BLaER1 (cell line): ENCODE results near the gene PROC.
A peak's percentile ranks its signal among the peaks of the same experiment; 100 is the strongest.

ENCODE experiments used
- H3K27ac ChIP-seq: shearing (Covaris generic); formaldehyde crosslinking; 2 replicates; pipeline ENCODE4 v1.8.1; 2022
- H3K27me3 ChIP-seq: shearing (Covaris generic); formaldehyde crosslinking; 2 replicates; pipeline ENCODE4 v1.8.1; 2022
- H3K36me3 ChIP-seq: shearing (Covaris generic); formaldehyde crosslinking; 2 replicates; pipeline ENCODE4 v1.8.1; 2022
- H3K4me1 ChIP-seq: shearing (Covaris generic); formaldehyde crosslinking; 2 replicates; pipeline ENCODE4 v1.8.1; 2022
- H3K4me2 ChIP-seq: shearing (Covaris generic); formaldehyde crosslinking; 2 replicates; pipeline ENCODE4 v1.8.1; 2022
- H3K4me3 ChIP-seq: shearing (Covaris generic); formaldehyde crosslinking; 2 replicates; pipeline ENCODE4 v1.8.1; 2022
- H3K9ac ChIP-seq: shearing (Covaris generic); formaldehyde crosslinking; 2 replicates; pipeline ENCODE4 v1.8.1; 2022
- H3K9me3 ChIP-seq: shearing (Covaris generic); formaldehyde crosslinking; 2 replicates; pipeline ENCODE4 v1.8.1; 2022
- H4K20me1 ChIP-seq: shearing (Covaris generic); formaldehyde crosslinking; 2 replicates; pipeline ENCODE4 v1.8.1; 2022
- Cebpa-rat ChIP-seq: shearing (Covaris generic); IDR thresholded peaks from 2 replicates; pipeline ENCODE4 v1.8.1; 2022

PROC gene

GRCh38 chr2:127394492-127394891, 23.7 kb upstream of the PROC start:
- no peak for TF ChIP-seq Cebpa-rat
- Histone ChIP-seq H3K4me1 (peaks cover 17% of the 10 kb centered on the region), H3K9ac (no peak overlapping the region)

GRCh38 chr2:127397568-127398238, 20.5 kb upstream of the PROC start:
- H3K9ac ChIP-seq = no peak overlapping the region
- no peaks in the 10 kb centered on the region for H3K4me1 ChIP-seq
- no peaks in the 10 kb centered on the region for H3K27me3 ChIP-seq
- H3K36me3 ChIP-seq = no peaks in the 10 kb centered on the region
- no peak overlapping the region for H3K4me3 ChIP-seq
- no peaks in the 10 kb centered on the region for H3K9me3 ChIP-seq
- TF ChIP-seq Cebpa-rat = no peak
- H3K4me2 ChIP-seq = no peak overlapping the region
- H3K27ac ChIP-seq = no peak overlapping the region
- no peaks in the 10 kb centered on the region for H4K20me1 ChIP-seq

More at GRCh38 chr2:127394492-127394891, 23.7 kb upstream of the PROC start:
- H3K36me3 ChIP-seq = no peaks in the 10 kb centered on the region
- no peaks in the 10 kb centered on the region for H4K20me1 ChIP-seq
- H3K9me3 ChIP-seq = no peaks in the 10 kb centered on the region
- H3K27me3 ChIP-seq = no peaks in the 10 kb centered on the region
- no peak overlapping the region for H3K27ac ChIP-seq
- H3K4me2 ChIP-seq = no peak overlapping the region
- no peak overlapping the region for H3K4me3 ChIP-seq

GRCh38 chr2:127398239-127398590, 20.0 kb upstream of the PROC start:
- no peaks in the 10 kb centered on the region for H3K4me1 ChIP-seq
- H3K4me3 ChIP-seq = no peak overlapping the region
- H4K20me1 ChIP-seq = no peaks in the 10 kb centered on the region
- H3K27me3 ChIP-seq = no peaks in the 10 kb centered on the region
- H3K4me2 ChIP-seq = no peak overlapping the region
- no peak overlapping the region for H3K9ac ChIP-seq
- no peak for TF ChIP-seq Cebpa-rat
- no peaks in the 10 kb centered on the region for H3K36me3 ChIP-seq
- H3K27ac ChIP-seq = no peak overlapping the region
- no peaks in the 10 kb centered on the region for H3K9me3 ChIP-seq

- Histone ChIP-seq H3K27ac (no peak overlapping the region), H3K27me3 (no peaks in the 10 kb centered on the region), H3K36me3 (no peaks in the 10 kb centered on the region), H3K9ac (no peak overlapping the region), H3K4me1 (peaks cover 13% of the 10 kb centered on the region), H4K20me1 (no peaks in the 10 kb centered on the region), H3K4me2 (no peak overlapping the region), H3K9me3 (no peaks in the 10 kb centered on the region), H3K4me3 (no peak overlapping the region)
- TF ChIP-seq Cebpa-rat = no peak
These were observed 17.7 kb upstream of the PROC start for GRCh38 chr2:127400533-127400896.

- Histone ChIP-seq H3K4me2 (no peak overlapping the region), H3K27me3 (no peaks in the 10 kb centered on the region)
These were observed 17.1 kb upstream of the PROC start for GRCh38 chr2:127400897-127401756.

GRCh38 chr2:127401757-127402695, 16.2 kb upstream of the PROC start:
- H3K27me3 ChIP-seq = no peaks in the 10 kb centered on the region
- no peak overlapping the region; the same call in 1 of the 2 replicates for H3K9ac ChIP-seq
- no peak overlapping the region for H3K4me2 ChIP-seq
- H3K27ac ChIP-seq = no peak overlapping the region
- H3K9me3 ChIP-seq = no peaks in the 10 kb centered on the region
- no peak overlapping the region for H3K4me3 ChIP-seq
- H3K4me1 ChIP-seq = peaks cover 13% of the 10 kb centered on the region
- no peaks in the 10 kb centered on the region for H3K36me3 ChIP-seq
- TF ChIP-seq Cebpa-rat = no peak
- H4K20me1 ChIP-seq = no peaks in the 10 kb centered on the region

More at GRCh38 chr2:127400897-127401756, 17.1 kb upstream of the PROC start:
- no peak overlapping the region for H3K27ac ChIP-seq
- H3K9ac ChIP-seq = no peak overlapping the region
- no peaks in the 10 kb centered on the region for H3K36me3 ChIP-seq
- H3K4me1 ChIP-seq = peaks cover 13% of the 10 kb centered on the region
- TF ChIP-seq Cebpa-rat = no peak
- no peak overlapping the region for H3K4me3 ChIP-seq
- no peaks in the 10 kb centered on the region for H3K9me3 ChIP-seq
- H4K20me1 ChIP-seq = no peaks in the 10 kb centered on the region

GRCh38 chr2:127403460-127403859, 14.8 kb upstream of the PROC start:
- no peak for TF ChIP-seq Cebpa-rat
- Histone ChIP-seq H3K4me3 (no peak overlapping the region), H4K20me1 (no peaks in the 10 kb centered on the region), H3K27me3 (no peaks in the 10 kb centered on the region), H3K9me3 (no peaks in the 10 kb centered on the region), H3K4me2 (no peak overlapping the region), H3K36me3 (no peaks in the 10 kb centered on the region), H3K9ac (no peak overlapping the region), H3K27ac (no peak overlapping the region), H3K4me1 (peaks cover 24% of the 10 kb centered on the region)

GRCh38 chr2:127404466-127405254, 13.6 kb upstream of the PROC start:
- no peak overlapping the region for H3K27ac ChIP-seq
- no peaks in the 10 kb centered on the region for H4K20me1 ChIP-seq
- H3K4me1 ChIP-seq = peaks cover 27% of the 10 kb centered on the region
- no peak for TF ChIP-seq Cebpa-rat
- no peaks in the 10 kb centered on the region for H3K27me3 ChIP-seq
- H3K9ac ChIP-seq = no peak overlapping the region
- no peak overlapping the region for H3K4me3 ChIP-seq
- H3K4me2 ChIP-seq = peak overlapping the region; percentile 34
- no peaks in the 10 kb centered on the region for H3K36me3 ChIP-seq
- H3K9me3 ChIP-seq = no peaks in the 10 kb centered on the region

GRCh38 chr2:127405255-127405610, 13.0 kb upstream of the PROC start:
- H3K4me3 ChIP-seq = no peak overlapping the region
- no peaks in the 10 kb centered on the region for H3K36me3 ChIP-seq
- peaks cover 27% of the 10 kb centered on the region for H3K4me1 ChIP-seq
- H3K9me3 ChIP-seq = no peaks in the 10 kb centered on the region
- no peak for TF ChIP-seq Cebpa-rat
- H3K4me2 ChIP-seq = peak overlapping the region; percentile 34
- H3K9ac ChIP-seq = no peak overlapping the region
- no peaks in the 10 kb centered on the region for H4K20me1 ChIP-seq
- H3K27ac ChIP-seq = no peak overlapping the region
- H3K27me3 ChIP-seq = no peaks in the 10 kb centered on the region
